ENCODE measurements around the gene STAMBPL1. TPM values are rescaled to one million over a fixed set of nuclear protein-coding genes. Genes with fewer than 3 reads are reported as not detected.
"Not testable (repeated sequence)": the region's sequence is repeated elsewhere in the genome, so short reads cannot be mapped to it uniquely, and the experiment has no call there.

Gene STAMBPL1
- polyA plus RNA-seq, 10 donors = 5.0 to 10.5 (median 7.7) TPM

GRCh38 chr10:88918191-88918905 lies 38.3 kb downstream of the STAMBPL1 start:
- DNase-seq = no peak

GRCh38 chr10:88919041-88919440 lies 39.0 kb downstream of the STAMBPL1 start:
- DNase-seq = no peak

- no peak for DNase-seq
Measured at GRCh38 chr10:88920198-88920597, 40.2 kb downstream of the STAMBPL1 start.

- DNase-seq = peak in 1 of 3 donors; percentile 62
Measured at GRCh38 chr10:88920986-88921593, 41.0 kb downstream of the STAMBPL1 start.

GRCh38 chr10:88922041-88922440 lies 42.0 kb downstream of the STAMBPL1 start:
- no peak for DNase-seq

GRCh38 chr10:88923520-88923919 lies 43.5 kb downstream of the STAMBPL1 start:
- peak in 1 of 3 donors; percentile 50 for DNase-seq

GRCh38 chr10:88926566-88927415 lies 46.7 kb downstream of the STAMBPL1 start:
- DNase-seq = peak; percentile 83 to 93 (median 89)

GRCh38 chr10:88927416-88927690 lies 47.3 kb downstream of the STAMBPL1 start:
- no peak for DNase-seq

- no peak for DNase-seq
Measured at GRCh38 chr10:88928254-88928653, 48.2 kb downstream of the STAMBPL1 start.

- no peak for DNase-seq
Measured at GRCh38 chr10:88931548-88931947, 51.5 kb downstream of the STAMBPL1 start.

- DNase-seq = not testable (repeated sequence)
Measured at GRCh38 chr10:88932029-88932428, 52.0 kb downstream of the STAMBPL1 start.

GRCh38 chr10:88932539-88933256 lies 52.7 kb downstream of the STAMBPL1 start:
- peak; percentile 70 to 84 (median 70) for DNase-seq

GRCh38 chr10:88933564-88933963 lies 53.5 kb downstream of the STAMBPL1 start:
- no peak for DNase-seq

GRCh38 chr10:88934900-88935672 lies 55.0 kb downstream of the STAMBPL1 start:
- peak; percentile 77 to 90 (median 83) for DNase-seq

GRCh38 chr10:88936656-88937055 lies 56.6 kb downstream of the STAMBPL1 start:
- DNase-seq = no peak

- DNase-seq = no peak
Measured at GRCh38 chr10:88938039-88938438, 58.0 kb downstream of the STAMBPL1 start.

- DNase-seq = no peak
Measured at GRCh38 chr10:88938938-88939337, 58.9 kb downstream of the STAMBPL1 start.

- DNase-seq = no peak
Measured at GRCh38 chr10:88941026-88941425, 61.0 kb downstream of the STAMBPL1 start.

- DNase-seq = no peak
Measured at GRCh38 chr10:88943778-88944177, 63.7 kb downstream of the STAMBPL1 start.

GRCh38 chr10:88944813-88945212 lies 64.8 kb downstream of the STAMBPL1 start:
- DNase-seq = no peak

- DNase-seq = no peak
Measured at GRCh38 chr10:88946200-88946599, 66.2 kb downstream of the STAMBPL1 start.
